Skeletal muscle tissue (tissue), 4 donors: Measurements from ENCODE around the gene KLHDC2. TPM values are rescaled to one million over a fixed set of nuclear protein-coding genes. Genes with fewer than 3 reads are reported as not detected.

Experiments used
- H3K27ac ChIP-seq: one replicate; pipeline ENCODE4 v1.7.0; 2013; ENCODE audit warnings: mild to moderate bottlenecking, low read depth, low read length, inconsistent platforms
- H3K27me3 ChIP-seq, 3 donors: one replicate each; pipeline ENCODE4 v1.7.0; 2013; ENCODE audit warnings: low read length in 3 of 3; ENCODE audit not compliant: control insufficient read depth in 3 of 3, insufficient read depth in 3 of 3
- H3K36me3 ChIP-seq, 3 donors: one replicate each; pipeline ENCODE4 v1.7.0; 2013; ENCODE audit warnings: low read length in 3 of 3; ENCODE audit not compliant: control insufficient read depth in 3 of 3, insufficient read depth in 3 of 3
- H3K4me1 ChIP-seq, 3 donors: one replicate each; pipeline ENCODE4 v1.7.0; 2013; ENCODE audit warnings: low read length in 3 of 3, mild to moderate bottlenecking in 3 of 3; ENCODE audit not compliant: control insufficient read depth in 3 of 3, insufficient read depth in 3 of 3
- H3K4me3 ChIP-seq, 3 donors: one replicate each; pipeline ENCODE4 v1.7.0; 2013; ENCODE audit warnings: low read length in 3 of 3
- H3K9ac ChIP-seq, 3 donors: one replicate each; pipeline ENCODE4 v1.7.0; 2013; ENCODE audit warnings: low read length in 3 of 3, mild to moderate bottlenecking in 3 of 3, moderate library complexity in 2 of 3, low read depth in 1 of 3
- H3K9me3 ChIP-seq, 3 donors: one replicate each; pipeline ENCODE4 v1.7.0; 2013; ENCODE audit warnings: low read length in 3 of 3; ENCODE audit not compliant: control insufficient read depth in 3 of 3
- total RNA-seq: library from RNA; depleted of rRNA; stranded (reverse); fragments of >200 nt; gene quantifications from one replicate; pipeline ENCODE4 v1.2.3, GENCODE V29; 2014
- donor health status: Osteomylitis.

KLHDC2 gene
- total RNA-seq, 1 donor from 2014 or later = 123 TPM

- Histone ChIP-seq H3K27me3 (no peaks in the 10 kb centered on the region), H3K9ac (no peak overlapping the region), H3K4me3 (no peak overlapping the region), H3K27ac (no peak overlapping the region), H3K36me3 (peaks cover 31 to 47% (median 42%) of the 10 kb centered on the region in 3 donors), H3K9me3 (peaks cover 0 to 4% (median 3%) of the 10 kb centered on the region in 3 donors), H3K4me1 (no peaks in the 10 kb centered on the region)
Measured at GRCh38 chr14:49820176-49820575, 52.2 kb downstream of the KLHDC2 start.

- H3K9me3 ChIP-seq = no peaks in the 10 kb centered on the region
- no peak overlapping the region for H3K9ac ChIP-seq
- no peak overlapping the region for H3K4me3 ChIP-seq
- H3K4me1 ChIP-seq = no peaks in the 10 kb centered on the region
- no peaks in the 10 kb centered on the region for H3K27me3 ChIP-seq
- no peak overlapping the region for H3K27ac ChIP-seq
- peaks cover 42 to 77% (median 72%) of the 10 kb centered on the region in 3 donors for H3K36me3 ChIP-seq
Measured at GRCh38 chr14:49828640-49829039, 60.7 kb downstream of the KLHDC2 start.

Other genes with a start within 250 kb of the KLHDC2 start
- 2,999 TPM for gene RPS29, start 181.8 kb upstream of the KLHDC2 start, total RNA-seq
- 8.4 TPM for gene LRR1, start 169.2 kb upstream of the KLHDC2 start, total RNA-seq
- 243 TPM for gene RPL36AL, start 147.5 kb upstream of the KLHDC2 start, total RNA-seq
- 28.2 TPM for gene MGAT2, start 147.4 kb upstream of the KLHDC2 start, total RNA-seq
- gene DNAAF2, start 132.9 kb upstream of the KLHDC2 start, total RNA-seq = 5.7 TPM
- gene POLE2, start 79.9 kb upstream of the KLHDC2 start, total RNA-seq = 15.1 TPM
- 20.9 TPM for gene KLHDC1, start 75.0 kb upstream of the KLHDC2 start, total RNA-seq
- gene NEMF, start 84.6 kb downstream of the KLHDC2 start, total RNA-seq = 46.4 TPM
- gene ARF6, start 124.9 kb downstream of the KLHDC2 start, total RNA-seq = 24.5 TPM